SU-DHL-6 (cell line): ENCODE data around the gene SLC16A8.

ENCODE experiments used
- EZH2phosphoT487 ChIP-seq: fragments of 200-600 bp; sonication (generic), shearing (Covaris generic); conservative IDR thresholded peaks from 2 replicates; pipeline ENCODE4 v1.6.1; 2018; ENCODE audit warnings: mild to moderate bottlenecking, antibody characterized with exemption, low read length, moderate library complexity, mixed read lengths
- TF ChIP-seq, protein P1 (sequence below): fragments of 200-600 bp; sonication (generic); IDR thresholded peaks from one replicate; pipeline ENCODE4 v1.5.1; 2017; ENCODE audit warnings: antibody characterized with exemption, mild to moderate bottlenecking, low read length, moderate library complexity; ENCODE audit not compliant: insufficient read depth, poor library complexity, severe bottlenecking

DNA sequence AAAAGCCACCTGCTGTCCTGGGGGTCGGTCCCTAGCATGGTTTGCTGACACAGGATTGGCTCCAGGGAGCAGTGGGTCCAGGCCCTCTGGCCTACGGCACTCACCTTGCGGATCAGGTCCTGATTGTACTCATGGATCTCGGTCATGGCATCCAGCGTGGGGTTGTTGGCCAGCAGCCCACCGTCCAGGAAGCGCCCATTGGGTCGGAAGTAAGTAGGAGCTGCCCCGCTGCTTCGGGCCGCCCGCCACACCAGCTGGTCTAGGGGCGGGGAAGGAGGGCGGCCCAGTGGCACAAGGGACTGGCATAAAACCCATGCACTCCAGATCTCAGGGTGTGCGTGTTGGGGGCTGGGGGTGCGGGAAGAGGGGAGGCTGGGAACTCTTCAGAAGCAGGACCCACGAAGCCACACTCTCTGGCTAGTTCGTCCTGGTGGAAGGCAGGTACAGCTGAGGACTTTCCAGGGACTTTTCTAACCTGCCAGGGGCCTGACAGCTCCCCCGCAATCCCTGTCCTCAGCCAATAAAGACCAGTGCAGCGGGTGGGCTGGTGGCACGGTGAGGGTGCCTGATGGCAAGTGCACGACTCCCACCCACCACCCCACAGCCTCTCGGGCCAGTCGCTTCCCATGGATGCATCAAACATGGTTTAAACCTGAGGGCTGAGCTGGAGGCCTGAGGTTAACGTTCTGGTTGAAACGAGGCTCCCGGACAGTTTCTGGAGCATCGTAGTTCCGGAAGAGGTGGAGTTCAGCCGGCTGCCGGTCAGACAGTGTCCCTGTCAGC lies 31.6 kb upstream of the SLC16A8 start:
- TF ChIP-seq, protein P1, sequence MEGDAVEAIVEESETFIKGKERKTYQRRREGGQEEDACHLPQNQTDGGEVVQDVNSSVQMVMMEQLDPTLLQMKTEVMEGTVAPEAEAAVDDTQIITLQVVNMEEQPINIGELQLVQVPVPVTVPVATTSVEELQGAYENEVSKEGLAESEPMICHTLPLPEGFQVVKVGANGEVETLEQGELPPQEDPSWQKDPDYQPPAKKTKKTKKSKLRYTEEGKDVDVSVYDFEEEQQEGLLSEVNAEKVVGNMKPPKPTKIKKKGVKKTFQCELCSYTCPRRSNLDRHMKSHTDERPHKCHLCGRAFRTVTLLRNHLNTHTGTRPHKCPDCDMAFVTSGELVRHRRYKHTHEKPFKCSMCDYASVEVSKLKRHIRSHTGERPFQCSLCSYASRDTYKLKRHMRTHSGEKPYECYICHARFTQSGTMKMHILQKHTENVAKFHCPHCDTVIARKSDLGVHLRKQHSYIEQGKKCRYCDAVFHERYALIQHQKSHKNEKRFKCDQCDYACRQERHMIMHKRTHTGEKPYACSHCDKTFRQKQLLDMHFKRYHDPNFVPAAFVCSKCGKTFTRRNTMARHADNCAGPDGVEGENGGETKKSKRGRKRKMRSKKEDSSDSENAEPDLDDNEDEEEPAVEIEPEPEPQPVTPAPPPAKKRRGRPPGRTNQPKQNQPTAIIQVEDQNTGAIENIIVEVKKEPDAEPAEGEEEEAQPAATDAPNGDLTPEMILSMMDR, result no peak
- TF ChIP-seq EZH2phosphoT487, result no peak
